GM18505 (cell line): ENCODE data around the gene GPR39.

Source experiments
- ATAC-seq: cut with Tn5 transposase; IDR thresholded peaks from one replicate; pipeline ENCODE4 v1.9.1; 2021; ENCODE audit not compliant: unreplicated experiment
- POLR2A ChIP-seq: IDR thresholded peaks from 4 replicates; pipeline ENCODE4 v1.6.1; 2011; ENCODE audit warnings: borderline replicate concordance; ENCODE audit not compliant: insufficient read depth, insufficient read length; ENCODE audit errors: extremely low read depth

Gene GPR39

GRCh38 chr2:132599556-132599955 is 183.0 kb downstream of the GPR39 start:
- no peak for ATAC-seq
- no peak for TF ChIP-seq POLR2A

DNA sequence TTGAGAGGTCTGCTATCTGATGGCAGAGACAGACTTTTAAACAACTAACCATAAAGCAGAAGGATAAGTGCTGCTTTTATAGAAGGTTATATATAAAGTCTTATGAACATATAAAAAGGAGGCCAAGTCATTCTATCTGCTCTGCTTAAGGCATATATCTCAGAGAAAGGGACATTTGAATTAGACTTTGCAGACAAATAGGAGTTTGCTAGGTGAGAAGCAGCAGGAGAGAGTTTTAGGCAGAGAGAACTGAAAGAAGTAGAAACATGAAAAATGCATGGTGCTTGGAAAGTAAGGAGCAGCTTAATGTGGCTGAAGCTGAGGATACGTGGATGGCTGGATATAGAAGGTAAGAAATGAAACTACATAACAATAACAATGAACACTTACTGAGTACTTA is 188.0 kb downstream of the GPR39 start:
- no peak for ATAC-seq
- TF ChIP-seq POLR2A, result no peak

DNA sequence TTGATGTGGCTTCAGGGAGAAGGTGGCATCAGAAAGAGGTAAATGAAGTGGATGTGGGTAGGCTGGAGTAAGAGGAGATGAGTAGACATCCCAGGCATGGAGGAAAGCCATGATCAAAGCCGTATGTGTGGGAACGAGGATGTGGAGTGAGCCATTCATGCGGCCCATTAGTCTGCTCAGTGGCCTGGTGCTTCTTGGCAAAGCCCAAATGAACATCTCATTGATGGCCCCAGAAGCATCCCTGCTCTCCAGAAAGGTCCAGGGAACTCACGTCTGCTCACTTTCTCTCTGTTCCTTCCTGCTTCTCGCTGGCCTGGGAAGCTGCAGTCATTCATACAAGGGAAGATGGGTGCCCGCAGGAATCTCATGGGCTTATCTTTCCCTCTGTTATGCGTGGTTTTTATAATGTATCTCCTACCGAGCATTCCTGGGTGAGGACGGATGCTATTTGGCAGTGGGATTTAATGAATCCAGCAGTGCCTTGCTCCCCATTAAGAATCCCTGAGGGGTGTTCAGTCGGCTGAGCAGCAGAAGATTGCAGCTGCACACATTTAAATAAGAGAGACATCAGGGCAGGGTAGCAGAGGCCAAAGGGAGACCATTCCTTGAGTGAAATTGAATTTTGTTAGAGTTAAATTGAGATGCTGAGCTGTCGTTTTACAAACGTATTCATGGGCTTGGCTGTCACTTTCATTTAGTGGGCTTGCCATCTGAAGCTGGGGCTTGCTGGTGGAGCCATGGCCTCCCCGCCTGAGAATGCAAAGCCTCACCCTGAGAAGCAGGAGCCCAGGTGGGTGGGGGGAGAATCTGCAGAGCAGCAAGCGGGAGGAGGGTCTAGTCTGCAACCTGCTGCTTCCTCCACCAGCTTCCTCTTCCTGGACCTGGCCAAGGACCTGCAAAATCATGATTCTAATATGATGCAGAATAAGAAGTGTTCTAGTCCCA is 188.9 kb downstream of the GPR39 start:
- no peak for ATAC-seq
- no peak for TF ChIP-seq POLR2A

GRCh38 chr2:132606649-132607048 is 190.0 kb downstream of the GPR39 start:
- ATAC-seq, result no peak
- TF ChIP-seq POLR2A, result no peak

- no peak for ATAC-seq
- TF ChIP-seq POLR2A, result no peak
Observed at GRCh38 chr2:132607426-132608090, 191.0 kb downstream of the GPR39 start.

GRCh38 chr2:132608311-132608710 is 191.7 kb downstream of the GPR39 start:
- no peak for ATAC-seq
- no peak for TF ChIP-seq POLR2A

GRCh38 chr2:132609101-132609890 is 192.7 kb downstream of the GPR39 start:
- TF ChIP-seq POLR2A, result no peak
- ATAC-seq, result no peak

- TF ChIP-seq POLR2A, result no peak
- ATAC-seq, result no peak
Observed at GRCh38 chr2:132611719-132612118, 195.1 kb downstream of the GPR39 start.

DNA sequence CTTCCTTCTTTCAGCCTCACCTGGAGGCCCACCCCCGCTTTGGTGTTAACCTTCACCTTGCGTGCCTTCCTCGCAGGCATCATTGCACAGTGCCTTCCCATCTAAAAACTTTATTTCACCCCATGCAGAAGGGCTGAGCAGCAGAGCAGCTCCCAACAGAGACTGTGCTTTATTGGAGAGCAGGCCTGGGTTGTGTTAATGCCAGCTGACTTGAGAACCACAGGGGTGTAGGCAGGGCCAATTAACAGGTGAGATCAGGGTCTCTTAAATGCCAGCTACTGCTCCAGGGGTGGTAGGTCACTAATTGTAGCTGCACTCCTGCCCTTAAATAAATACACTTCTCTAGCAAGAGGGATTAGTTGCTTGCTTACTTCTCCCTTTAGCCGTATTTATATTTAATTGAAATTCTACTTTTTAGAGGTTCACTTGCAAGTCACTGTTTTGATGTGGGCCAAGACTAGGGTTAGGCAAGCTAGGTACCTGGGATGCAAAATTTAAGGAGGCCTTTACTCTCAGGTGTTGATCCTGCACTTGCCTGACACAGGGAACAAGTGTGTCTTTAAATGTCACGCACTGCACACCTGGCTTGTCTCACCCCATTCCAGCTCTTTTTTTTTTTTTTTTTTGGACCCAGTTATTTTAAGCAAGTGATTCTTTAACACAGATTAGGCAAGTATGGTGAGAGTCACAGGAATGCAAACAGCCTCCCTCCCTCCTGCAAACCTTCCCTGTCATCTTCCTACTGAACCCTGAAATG is 198.9 kb downstream of the GPR39 start:
- ATAC-seq, result no peak

GRCh38 chr2:132617989-132618388 is 201.4 kb downstream of the GPR39 start:
- no peak for TF ChIP-seq POLR2A
- no peak for ATAC-seq

More for the DNA sequence above, 198.9 kb downstream of the GPR39 start:
- no peak for TF ChIP-seq POLR2A

GRCh38 chr2:132618734-132619133 is 202.1 kb downstream of the GPR39 start:
- no peak for TF ChIP-seq POLR2A
- no peak for ATAC-seq

DNA sequence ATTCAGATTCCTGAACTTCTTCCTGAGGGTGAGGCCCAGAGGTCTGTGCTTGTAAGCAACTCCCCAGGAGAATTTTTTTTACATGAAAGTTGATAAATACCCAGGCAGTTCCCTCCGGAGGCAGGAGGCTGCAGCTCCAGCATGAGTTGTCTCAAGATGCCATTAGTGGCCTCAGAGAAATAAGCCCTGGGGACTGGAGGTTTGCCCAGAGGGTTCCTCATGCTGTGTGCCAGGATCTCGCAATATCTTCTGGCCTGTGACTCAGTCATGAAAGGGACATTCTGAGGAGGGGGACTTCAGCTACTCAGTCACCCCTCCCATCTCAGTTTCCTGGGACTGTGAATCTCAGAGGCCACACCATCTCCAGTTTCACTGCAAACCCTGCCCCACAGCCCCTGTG is 203.5 kb downstream of the GPR39 start:
- no peak for TF ChIP-seq POLR2A
- no peak for ATAC-seq
